ENCODE data around the gene LCA5L.
"Not testable (repeated sequence)": the region's sequence is repeated elsewhere in the genome, so short reads cannot be mapped to it uniquely, and the experiment has no call there.

The LCA5L gene

GRCh38 chr21:39451332-39452206 lies 6.0 kb upstream of the LCA5L start, which contains the start of gene SH3BGR:
TSS of gene SH3BGR (plus strand) at chr21:39451970. CDS start at chr21:39452097, 127 bp downstream.
- DNase-seq = no peak

- no peak for DNase-seq
These were observed 1.7 kb upstream of the LCA5L start for GRCh38 chr21:39447264-39447663.

- DNase-seq = no peak
These were observed 977 bp downstream of the LCA5L start for GRCh38 chr21:39444421-39445180.

GRCh38 chr21:39441502-39442475 lies 3.8 kb downstream of the LCA5L start:
- DNase-seq = no peak

GRCh38 chr21:39439232-39439631 lies 6.3 kb downstream of the LCA5L start:
- no peak for DNase-seq

- no peak for DNase-seq
These were observed 10.6 kb downstream of the LCA5L start for GRCh38 chr21:39434950-39435349.

- DNase-seq = no peak
These were observed 14.6 kb downstream of the LCA5L start for GRCh38 chr21:39430954-39431353.

GRCh38 chr21:39430457-39430856 lies 15.1 kb downstream of the LCA5L start:
- DNase-seq = no peak

GRCh38 chr21:39430016-39430415 lies 15.6 kb downstream of the LCA5L start:
- no peak for DNase-seq

- DNase-seq = no peak
These were observed 16.1 kb downstream of the LCA5L start for GRCh38 chr21:39429445-39429844.

- DNase-seq = no peak
These were observed 22.9 kb downstream of the LCA5L start for GRCh38 chr21:39422527-39423241.

GRCh38 chr21:39419204-39419603 lies 26.4 kb downstream of the LCA5L start:
- not testable (repeated sequence) for DNase-seq

- no peak for DNase-seq
These were observed 39.5 kb downstream of the LCA5L start for GRCh38 chr21:39406065-39406464.

GRCh38 chr21:39400173-39400572 lies 45.4 kb downstream of the LCA5L start:
- no peak for DNase-seq

GRCh38 chr21:39397646-39398385 lies 47.8 kb downstream of the LCA5L start:
- DNase-seq = no peak

- DNase-seq = no peak
These were observed 52.6 kb downstream of the LCA5L start for GRCh38 chr21:39392981-39393380.

GRCh38 chr21:39390212-39390765 lies 55.3 kb downstream of the LCA5L start:
- DNase-seq = no peak

- no peak for DNase-seq
These were observed 56.8 kb downstream of the LCA5L start for GRCh38 chr21:39388811-39389155.

- DNase-seq = no peak
These were observed 57.4 kb downstream of the LCA5L start for GRCh38 chr21:39388038-39388810.

GRCh38 chr21:39387461-39388037 lies 58.0 kb downstream of the LCA5L start:
- peak; percentile 31 for DNase-seq
